NCI-H2107 (cell line): ENCODE results near the gene CDC42BPA.
"Not testable (repeated sequence)": the region's sequence is repeated elsewhere in the genome, so short reads cannot be mapped to it uniquely, and the experiment has no call there.

ENCODE experiments used
- DNase-seq: peaks from one replicate; lab custom pipeline; 2025; lab: John Stamatoyannopoulos, UW

CDC42BPA gene

DNA sequence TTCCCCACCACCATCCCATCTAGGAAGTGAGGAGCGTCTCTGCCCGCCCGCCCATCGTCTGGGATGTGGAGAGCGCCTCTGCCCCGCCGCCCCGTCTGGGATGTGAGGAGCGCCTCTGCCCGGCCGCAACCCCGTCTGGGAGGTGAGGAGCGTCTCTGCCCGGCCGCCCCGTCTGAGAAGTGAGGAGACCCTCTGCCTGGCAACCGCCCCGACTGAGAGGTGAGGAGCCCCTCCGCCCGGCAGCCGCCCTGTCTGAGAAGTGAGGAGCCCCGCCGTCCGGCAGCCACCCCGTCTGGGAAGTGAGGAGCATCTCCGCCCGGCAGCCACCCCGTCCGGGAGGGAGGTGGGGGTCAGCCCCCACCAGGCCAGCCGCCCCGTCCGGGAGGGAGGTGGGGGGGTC is 185.6 kb downstream of the CDC42BPA start:
- DNase-seq: not testable (repeated sequence)

DNA sequence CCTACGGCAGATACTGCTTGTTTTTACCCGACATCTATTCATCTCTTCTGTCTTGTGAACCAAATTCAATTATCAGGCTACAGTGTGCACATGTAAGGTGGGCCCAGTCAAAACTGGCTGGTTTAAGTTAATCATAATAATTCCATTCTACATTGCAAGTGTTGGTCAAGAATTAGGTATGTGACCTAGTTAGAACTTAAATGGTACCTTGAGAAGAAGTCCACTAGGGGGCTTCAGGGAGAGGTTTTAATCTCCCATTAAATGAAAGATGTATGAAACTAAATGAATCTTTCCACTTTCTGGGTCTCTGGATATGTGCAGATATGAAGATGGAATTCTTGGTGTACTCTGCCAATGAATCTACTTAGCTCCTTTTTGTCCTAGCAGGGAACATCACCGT is 187.1 kb downstream of the CDC42BPA start:
- DNase-seq: no peak

DNA sequence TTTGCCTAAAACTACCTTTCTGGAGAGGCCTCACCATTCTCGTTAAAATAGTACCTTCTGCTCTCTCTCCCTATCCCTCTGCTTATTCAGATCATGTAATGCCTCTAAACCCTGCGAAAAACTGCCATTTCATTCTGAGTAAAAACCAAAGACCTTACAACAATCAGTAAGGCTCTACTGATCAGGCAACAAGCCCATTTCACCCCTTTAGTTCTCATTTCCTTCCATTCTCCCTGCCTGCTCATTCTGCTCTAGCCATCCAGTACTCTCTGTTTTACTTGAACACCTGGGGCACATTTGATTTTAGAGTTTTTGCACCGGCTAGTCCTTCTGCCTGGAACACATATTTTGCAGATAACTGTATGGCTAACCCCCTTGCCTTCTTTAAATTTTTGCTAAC is 190.4 kb downstream of the CDC42BPA start:
- DNase-seq: no peak

DNA sequence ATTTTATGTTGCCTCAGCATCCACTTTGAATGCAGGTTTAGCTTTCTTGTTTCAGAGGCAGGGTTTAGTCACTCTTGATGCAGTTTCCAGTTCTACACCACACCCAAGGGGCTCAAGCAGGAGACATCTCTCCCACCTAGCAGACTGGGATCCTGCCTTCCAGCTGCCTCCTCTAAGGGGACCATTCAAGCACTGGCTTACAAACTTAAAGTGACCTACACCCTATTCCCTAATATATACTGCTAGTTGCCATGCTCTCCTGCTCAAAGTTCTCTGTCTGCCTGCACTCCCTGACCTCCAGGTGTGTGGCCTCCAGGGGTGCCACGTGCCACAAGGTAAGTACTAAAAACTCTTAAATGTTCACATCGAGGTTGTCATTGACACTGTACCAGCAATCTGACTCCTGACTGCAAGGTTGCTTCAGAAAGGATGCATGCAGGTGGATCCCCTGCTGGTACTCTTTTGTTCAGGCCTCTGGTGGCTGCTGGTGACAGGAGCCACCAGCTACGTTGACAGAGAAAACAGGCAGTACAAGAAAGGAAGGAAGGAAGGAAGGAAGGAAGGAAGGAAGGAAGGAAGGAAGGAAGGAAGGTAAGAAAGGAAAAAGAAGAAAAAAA is 192.3 kb downstream of the CDC42BPA start:
- DNase-seq: peak; percentile 56

DNA sequence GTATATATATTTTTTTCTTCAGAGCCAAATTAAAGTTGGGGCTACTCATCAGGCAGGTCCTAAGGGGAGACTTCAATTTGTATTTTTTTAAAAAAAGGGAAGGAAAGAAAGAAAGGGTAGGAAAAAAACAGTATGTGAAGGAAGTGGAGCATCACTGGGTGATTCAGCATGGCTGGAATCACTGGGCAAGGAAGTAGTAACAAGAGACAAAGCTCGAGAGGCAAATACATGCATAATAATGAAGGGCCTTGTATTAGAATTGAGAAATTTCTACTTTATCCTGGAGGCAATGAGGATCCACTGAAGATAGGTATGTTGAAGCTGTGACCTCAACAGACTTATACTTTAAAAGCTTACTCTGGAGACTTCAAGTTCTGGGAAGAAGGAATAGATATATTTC is 193.8 kb downstream of the CDC42BPA start:
- no peak for DNase-seq

DNA sequence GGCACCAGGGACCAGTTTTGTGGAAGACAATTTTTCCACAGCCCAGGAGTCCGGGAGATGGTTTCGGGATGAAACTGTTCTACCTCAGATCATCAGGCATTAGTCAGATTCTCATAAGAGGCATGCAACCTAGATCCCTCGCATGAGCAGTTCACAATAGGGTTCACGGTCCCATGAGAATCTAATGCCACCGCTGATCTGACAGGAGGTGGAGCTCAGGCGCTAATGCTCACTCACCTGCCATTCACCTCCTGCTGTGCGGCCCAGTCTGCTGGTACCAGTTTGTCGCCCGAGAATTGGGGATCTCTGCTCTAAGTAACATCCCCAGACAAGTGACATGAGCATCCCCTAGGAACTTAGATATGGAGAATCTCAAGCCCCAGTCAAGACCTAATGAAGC is 197.5 kb downstream of the CDC42BPA start:
- DNase-seq: peak; percentile 64

DNA sequence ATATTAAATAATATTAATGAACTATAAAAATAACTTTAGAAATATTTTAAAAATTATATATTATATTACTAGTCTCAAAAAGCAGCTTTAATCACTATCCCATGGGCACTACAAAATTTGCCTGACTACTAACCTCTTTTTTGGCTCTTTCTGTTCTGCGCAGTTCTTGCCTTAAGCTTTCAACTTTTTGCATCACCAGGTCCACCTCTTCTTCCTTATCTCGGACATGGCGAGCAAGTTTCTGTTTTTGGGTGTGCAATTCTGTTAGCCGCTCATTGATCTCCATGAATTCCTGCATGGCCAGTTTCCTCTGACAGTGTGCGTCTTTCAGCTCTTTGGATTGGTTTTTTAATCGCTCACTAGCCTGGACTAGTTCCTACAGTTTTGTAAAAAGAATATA is 205.8 kb downstream of the CDC42BPA start:
- no peak for DNase-seq

DNA sequence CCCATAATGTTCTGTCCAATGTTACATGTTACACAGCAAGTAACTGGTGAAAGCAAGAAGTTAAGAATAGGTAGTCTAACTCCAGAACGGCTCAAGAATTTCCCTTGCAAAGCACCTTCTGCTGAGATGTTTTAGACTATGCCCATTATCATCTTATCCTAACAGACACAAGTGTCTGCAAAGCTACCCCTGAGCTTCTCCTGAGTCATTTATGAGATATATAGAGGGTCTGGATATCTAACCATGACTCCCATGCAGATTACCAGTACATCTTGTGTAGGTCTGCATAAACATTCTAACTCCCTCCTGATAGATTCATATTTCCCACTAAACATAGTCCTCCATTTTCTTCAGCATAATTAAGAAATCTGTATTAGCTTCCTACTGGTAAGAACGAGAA is 206.5 kb downstream of the CDC42BPA start:
- DNase-seq: no peak

DNA sequence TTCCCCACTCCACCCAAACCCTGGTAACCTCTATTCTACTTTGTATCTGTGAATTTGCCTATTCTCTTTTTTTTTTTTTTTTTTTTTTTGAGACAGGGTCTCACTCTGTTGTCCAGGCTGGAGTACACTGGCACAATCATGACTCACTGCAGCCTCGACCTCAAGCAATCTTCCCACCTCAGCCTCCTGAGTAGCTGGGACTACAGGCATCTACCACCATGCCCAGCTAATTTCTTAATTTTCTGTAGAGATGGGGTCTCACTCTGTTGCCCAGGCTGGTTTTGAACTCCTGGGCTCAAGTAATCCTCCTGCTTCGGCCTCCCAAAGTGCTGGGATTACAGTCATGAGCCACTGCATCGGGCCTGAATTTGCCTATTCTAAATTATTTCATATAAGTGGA is 213.0 kb downstream of the CDC42BPA start:
- not testable (repeated sequence) for DNase-seq

DNA sequence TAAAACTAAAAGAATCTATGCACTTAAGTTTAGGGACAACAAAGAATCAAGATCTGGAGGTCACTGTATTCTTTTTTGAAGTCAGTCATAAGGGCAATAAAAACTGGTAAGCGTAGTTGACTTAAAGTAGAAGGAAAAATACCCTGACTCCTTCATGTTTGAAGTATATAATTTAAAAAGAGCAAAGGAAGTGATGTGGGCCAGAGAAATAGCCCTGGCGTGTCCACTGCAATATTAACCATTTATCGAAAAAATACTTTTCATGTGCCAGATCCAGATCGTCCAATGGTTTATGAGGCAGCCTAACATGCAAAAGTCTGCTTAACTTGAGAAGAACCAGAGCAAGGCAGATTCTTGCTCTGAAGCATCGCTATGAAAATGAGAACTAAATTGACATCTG is 216.2 kb downstream of the CDC42BPA start:
- no peak for DNase-seq

DNA sequence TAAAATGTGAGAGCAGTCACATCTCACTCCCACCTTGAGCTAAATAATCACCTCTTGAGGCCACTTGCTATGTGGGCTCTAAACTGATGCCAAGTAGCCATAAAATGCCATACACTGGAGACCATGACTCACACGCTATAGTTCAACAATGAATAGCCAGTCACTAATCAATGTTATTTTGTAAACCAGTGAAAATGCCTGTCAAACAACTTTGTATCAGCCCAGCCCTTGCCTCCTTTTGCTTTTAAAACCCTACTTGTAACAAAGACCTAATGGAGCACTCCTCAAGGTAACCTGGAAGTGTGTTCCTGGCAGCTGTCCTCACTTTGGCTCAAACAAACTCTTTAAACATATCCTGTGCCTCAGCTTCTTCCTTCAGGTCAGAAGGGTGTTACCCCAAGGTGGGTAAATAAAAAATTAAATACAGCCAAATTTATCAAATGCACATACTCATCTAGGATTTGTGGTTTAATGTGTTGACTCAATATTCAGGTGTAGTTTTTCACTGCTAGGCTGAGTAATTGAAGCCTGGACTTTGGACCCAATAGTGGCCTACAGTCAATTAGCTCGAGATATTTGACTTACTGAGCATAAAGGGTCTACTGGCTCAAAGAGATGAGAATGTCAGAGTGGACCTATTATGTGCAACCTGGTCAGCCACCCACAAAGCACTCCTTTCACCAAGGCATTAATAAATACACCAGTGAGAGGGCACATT is 223.9 kb downstream of the CDC42BPA start:
- no peak for DNase-seq

DNA sequence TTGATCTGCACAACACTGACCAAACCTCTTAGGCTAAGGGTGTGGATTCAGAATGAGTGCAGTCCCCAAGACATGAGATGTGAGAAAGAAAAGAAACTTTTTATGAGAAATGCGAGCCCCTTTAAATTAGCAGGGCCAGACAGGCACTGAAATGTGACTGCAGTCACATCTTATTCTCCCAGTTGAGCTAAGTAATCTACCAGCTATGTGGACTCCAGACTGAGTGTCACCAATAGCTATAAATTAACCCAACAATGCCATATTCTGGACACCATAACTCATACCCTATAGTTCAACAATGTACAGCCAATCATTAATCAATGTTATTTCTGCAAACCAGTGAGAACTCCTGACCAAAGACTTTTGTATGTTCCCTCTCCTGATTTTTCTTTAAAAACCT is 225.0 kb downstream of the CDC42BPA start:
- DNase-seq: no peak

DNA sequence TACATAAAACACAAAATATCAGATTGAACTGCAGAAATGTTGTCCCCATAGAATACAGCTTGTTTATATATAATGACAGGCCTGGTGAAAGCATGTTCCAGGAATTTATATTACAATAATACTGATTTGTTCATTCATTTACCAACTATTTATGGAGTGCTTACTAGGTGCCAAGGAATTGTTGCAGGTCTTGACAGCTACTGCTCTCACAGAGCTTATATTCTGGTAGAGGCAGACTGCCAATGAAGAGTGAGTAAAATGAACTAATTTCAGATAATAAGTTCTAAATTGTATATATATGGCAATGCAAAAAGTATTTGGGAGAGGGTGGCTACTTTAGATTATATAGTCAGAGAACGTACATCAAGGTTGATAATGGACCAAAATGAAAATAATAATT is 226.2 kb downstream of the CDC42BPA start:
- no peak for DNase-seq

DNA sequence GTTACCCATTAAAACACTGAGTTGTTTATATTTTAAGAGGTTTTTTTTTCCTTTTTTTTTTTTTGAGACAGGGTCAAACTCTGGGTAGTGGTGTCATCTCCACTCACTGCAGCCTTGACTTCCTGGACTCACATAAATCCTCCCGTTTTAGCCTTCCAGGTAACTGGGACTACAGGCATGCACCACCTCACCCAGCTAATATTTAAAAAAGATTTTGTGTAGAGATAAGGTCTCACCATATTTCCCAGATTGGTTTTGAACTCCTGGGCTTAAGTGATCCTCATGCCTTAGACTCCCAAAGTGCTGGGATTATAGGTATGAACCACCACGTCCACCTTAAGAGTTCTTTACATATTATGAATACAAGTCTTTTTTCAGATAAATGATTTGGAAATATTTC is 231.7 kb downstream of the CDC42BPA start:
- no peak for DNase-seq

DNA sequence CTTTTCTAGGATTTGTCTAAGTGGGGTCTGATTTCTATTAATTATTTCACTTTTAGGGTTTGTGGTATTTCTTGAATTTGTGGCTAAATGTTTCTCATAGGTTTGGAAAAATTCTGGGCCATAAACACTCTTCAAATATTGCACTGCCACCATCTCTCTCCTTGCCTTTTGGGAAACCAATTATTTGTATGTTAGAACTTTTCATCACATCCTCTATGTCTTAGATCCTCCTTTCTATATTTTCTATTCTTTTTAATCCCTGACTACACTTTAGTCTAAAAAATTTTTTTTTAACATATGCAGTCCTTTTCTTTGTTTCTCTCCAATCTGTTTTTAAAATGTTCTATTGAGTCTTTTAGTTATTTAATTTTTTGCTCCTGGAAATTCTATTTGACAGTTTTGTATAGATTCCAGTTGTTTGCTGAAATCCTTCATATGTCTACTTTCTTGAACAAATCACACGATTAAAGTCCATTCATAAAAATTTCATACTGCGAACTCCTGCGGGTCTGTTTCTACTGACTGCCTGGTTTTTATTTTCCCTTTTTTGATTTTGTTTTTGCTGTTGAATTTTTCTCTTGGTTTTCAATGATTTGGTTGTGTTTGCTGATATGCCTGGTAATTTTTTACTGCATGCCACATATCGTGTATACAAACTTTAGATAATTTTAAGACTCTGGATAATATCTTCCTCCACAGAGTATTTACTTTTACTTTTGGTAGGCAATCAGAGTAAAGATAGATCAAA is 235.1 kb downstream of the CDC42BPA start:
- no peak for DNase-seq

DNA sequence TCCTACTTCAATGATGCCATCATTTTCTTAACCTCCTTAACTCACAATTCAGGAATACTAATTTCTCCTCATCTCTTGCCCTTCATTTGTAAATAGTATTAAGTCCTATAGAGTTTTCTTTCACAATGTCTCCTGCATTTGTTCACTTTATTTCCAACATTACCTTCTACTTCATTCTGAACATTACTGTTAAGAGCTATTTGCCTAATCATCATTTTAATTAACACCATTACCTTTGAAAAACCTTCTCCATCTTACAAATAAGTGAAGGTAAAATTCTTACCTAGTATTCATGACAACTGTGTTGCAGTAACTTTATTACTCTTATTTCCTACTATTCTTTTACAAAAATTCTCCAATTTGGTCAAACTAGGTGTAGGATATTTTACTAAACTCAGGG is 240.5 kb downstream of the CDC42BPA start:
- no peak for DNase-seq

DNA sequence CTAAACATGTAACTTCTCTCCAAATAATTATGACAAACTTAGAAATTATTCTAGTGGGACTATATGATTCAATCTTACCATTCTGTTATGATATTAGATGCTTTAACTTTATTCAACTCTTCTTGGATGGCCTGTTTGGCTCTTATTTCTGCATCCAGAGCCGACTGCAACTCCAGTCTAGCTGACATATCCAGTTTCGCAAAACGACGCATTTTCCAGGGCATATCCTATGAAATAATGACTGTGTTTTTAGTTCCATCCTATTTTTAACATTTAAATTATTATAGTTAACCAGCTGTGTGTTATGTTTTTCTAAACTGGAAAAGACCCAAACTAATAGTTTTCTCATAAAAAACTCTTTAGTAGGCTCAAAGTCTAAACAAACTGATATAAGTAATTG is 244.5 kb downstream of the CDC42BPA start:
- no peak for DNase-seq

DNA sequence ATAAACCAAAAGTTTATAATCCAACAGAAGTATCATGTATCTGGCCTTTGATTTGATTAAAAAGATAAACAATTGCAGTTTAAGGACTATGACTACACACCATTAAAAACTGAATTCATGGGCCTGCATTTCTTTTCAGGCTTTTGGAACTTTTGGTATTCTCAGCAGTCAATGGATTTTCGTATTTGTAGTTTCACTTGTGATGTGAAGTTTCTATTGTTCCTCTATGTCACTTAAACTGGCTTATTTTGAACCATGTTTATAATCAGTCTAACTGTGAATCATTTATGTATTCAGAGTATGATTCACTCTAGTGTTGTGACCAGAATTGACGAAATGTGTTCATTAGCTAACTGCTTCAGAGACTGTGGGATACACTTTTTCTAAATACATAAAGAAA is 245.3 kb downstream of the CDC42BPA start:
- DNase-seq: no peak

DNA sequence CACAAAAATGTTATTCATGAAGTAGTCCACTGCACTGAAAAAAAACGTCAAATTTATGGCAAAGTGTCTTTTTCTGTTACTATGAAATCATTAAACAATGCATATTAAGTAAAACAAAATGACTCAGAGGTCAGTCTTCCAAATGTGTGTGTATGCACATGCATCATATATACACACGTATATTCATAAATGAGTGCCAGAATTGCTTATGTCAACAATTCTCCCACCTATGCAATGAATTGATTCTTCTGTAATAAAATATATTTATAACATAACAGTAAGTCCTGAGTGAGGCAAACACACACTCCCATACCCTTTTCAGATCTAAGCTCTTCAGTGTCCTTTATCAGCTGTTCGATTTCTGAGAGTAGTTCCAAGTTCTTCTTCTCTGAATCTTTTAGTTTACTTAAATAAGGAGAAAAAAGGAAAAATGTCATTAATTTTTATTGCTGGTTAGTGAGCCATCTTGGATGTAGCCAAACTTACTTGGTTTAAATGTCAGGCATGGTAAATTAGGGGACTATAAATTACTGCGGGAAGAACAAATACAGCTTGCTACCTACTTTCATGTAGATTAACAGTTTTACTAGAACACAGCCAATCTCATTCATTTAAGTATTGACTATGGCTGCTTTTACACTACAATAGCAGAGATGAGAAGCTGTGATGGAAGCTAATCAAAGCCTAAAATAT is 246.3 kb downstream of the CDC42BPA start:
- no peak for DNase-seq

DNA sequence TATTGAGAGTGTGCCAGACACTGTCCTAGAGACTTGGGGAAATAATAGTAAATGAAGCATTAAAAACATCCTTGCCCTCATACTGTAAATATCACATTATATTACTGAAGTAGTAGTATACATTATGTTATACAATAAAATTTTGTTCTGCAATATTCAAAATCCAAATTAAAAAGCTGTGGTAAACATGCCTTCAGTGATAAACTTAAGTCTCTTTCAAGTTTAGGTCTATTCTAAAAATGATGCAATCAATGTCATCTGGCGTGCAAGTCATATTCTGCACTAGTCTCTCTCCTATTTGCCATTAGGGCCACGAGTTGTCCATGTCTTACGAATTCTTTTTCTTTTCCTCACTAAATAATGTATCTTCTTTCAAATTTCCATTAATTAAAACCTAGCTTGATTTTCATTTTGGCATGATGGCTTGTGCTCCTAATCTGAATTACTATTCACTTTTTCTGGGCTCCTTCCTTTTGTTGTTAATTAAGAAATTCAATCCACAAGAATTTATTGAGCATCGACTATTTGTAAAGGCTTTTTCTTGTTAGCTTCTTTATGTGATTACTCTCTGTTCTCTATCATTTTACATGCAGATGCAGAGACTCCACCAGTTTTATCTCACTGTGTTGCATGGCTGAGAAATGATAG is 247.5 kb downstream of the CDC42BPA start:
- no peak for DNase-seq

DNA sequence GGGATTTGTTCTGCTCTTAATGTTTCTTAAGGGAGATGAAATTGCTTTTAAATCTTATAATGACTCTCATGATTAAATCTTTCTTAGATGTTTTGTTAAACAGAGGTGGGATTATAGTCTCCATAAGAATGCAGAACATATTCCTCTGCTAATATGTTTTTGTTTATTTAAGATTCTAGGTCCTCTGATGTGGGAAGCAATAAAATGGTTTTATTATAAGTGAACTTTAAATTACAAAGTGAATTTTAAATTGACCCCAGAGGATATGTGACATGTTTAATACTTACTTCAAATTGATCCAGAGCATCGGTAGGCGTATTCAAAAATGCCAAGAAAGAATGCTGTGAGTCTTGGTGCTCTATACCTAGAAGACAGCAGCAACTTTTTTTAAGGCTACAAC is 248.8 kb downstream of the CDC42BPA start:
- DNase-seq: no peak

DNA sequence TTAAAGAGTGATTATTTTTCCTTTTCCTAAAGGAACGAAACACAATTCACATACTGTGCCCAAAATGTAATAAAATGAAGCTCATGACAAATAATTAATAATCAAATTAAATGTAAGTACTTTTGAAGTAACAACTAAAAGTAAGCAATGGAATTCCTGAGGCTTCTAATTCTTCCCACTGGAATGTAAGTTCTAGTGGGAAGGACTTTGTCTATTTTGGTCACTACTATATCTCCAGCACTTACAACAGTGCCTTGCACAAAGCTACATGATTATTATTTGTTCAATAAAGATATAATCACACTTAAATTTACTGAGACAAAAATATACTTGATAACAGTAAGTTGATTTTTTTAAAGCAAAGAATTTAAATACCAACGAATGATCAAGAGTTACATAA is 249.4 kb downstream of the CDC42BPA start:
- DNase-seq: no peak
